Fibroblast of lung (primary cell): Measurements from ENCODE around the gene WBP2NL. TPM values are rescaled to one million over a fixed set of nuclear protein-coding genes. Genes with fewer than 3 reads are reported as not detected.

Source experiments
- DNase-seq, 2 donors: peaks; one replicate each; pipeline versions ENCODE4 v3.0.0 to v3.0.0-alpha.2; 2010; ENCODE audit warnings: low read depth in 2 of 2
- H2AFZ ChIP-seq: 2 replicates; pipeline ENCODE4 v1.5.1; 2012; ENCODE audit warnings: low read length, control low read depth, inconsistent platforms
- H3K27ac ChIP-seq: 2 replicates; pipeline ENCODE4 v1.5.1; 2011; ENCODE audit warnings: low read length, control low read depth; ENCODE audit not compliant: insufficient read depth
- H3K27me3 ChIP-seq: 2 replicates; pipeline ENCODE4 v1.5.1; 2011; ENCODE audit warnings: mild to moderate bottlenecking, low read length; ENCODE audit not compliant: control insufficient read depth, insufficient read depth
- H3K36me3 ChIP-seq: 2 replicates; pipeline ENCODE4 v1.5.1; 2011; ENCODE audit warnings: low read length; ENCODE audit not compliant: control insufficient read depth, insufficient read depth
- H3K4me1 ChIP-seq: 2 replicates; pipeline ENCODE4 v1.5.1; 2011; ENCODE audit warnings: low read length; ENCODE audit not compliant: control insufficient read depth, insufficient read depth; ENCODE audit errors: extremely low read depth
- H3K4me2 ChIP-seq: 2 replicates; pipeline ENCODE4 v1.5.1; 2011; ENCODE audit warnings: low read length, control low read depth; ENCODE audit not compliant: insufficient read depth; ENCODE audit errors: extremely low read depth
- H3K4me3 ChIP-seq, 4 experiments: fragments of 200-600 bp in 1 of 4; sonication (generic) in 1 of 4; replicated peaks in 1 of 4; 2 replicates each; pipeline ENCODE4 v1.5.1; 2011 to 2016; ENCODE audit warnings: low read length in 4 of 4, low read depth in 3 of 4, mild to moderate bottlenecking in 3 of 4, control low read depth in 2 of 4, inconsistent platforms in 1 of 4, mixed read lengths in 1 of 4; ENCODE audit not compliant: insufficient read depth in 1 of 4; ENCODE audit errors: control extremely low read depth in 1 of 4
- H3K79me2 ChIP-seq: 2 replicates; pipeline ENCODE4 v1.5.1; 2012; ENCODE audit warnings: mild to moderate bottlenecking, low read length, inconsistent platforms; ENCODE audit not compliant: control insufficient read depth, insufficient read depth
- H3K9ac ChIP-seq: 2 replicates; pipeline ENCODE4 v1.5.1; 2011; ENCODE audit warnings: mild to moderate bottlenecking, low read length, control low read depth; ENCODE audit not compliant: insufficient read depth
- H3K9me3 ChIP-seq: 2 replicates; pipeline ENCODE4 v1.5.1; 2012; ENCODE audit warnings: low read depth, low read length; ENCODE audit not compliant: control insufficient read depth, insufficient read depth
- H4K20me1 ChIP-seq: 2 replicates; pipeline ENCODE4 v1.5.1; 2011; ENCODE audit warnings: low read length; ENCODE audit not compliant: control insufficient read depth, insufficient read depth; ENCODE audit errors: extremely low read depth
- EZH2 ChIP-seq: IDR thresholded peaks from 2 replicates; pipeline ENCODE4 v1.5.1; 2012; ENCODE audit warnings: low read length, control low read depth, mild to moderate bottlenecking; ENCODE audit errors: missing control alignments
- polyA plus RNA-seq, 2 donors: library from polyadenylated mRNA; depleted of rRNA in 1 of 2; stranded (reverse) in 1 of 2; unstranded in 1 of 2; fragments of >200 nt; gene quantifications; 2 replicates each; pipeline ENCODE4 v1.2.1, GENCODE V29; 2011 to 2012; ENCODE audit warnings: missing spikeins in 1 of 2
- total RNA-seq: library from RNA; depleted of rRNA; stranded (reverse); fragments of >200 nt; gene quantifications from 2 replicates; pipeline ENCODE4 v1.2.1, GENCODE V29; 2014
- TF ChIP-seq, protein P1 (sequence below), 2 donors: IDR thresholded peaks in 1 of 2; conservative IDR thresholded peaks in 1 of 2; 1 replicate in 1 of 2; 2 replicates in 1 of 2; pipeline ENCODE4 v1.5.1; 2011 to 2012; ENCODE audit warnings: low read length in 2 of 2, control low read depth in 1 of 2, inconsistent platforms in 1 of 2, low read depth in 1 of 2, mild to moderate bottlenecking in 1 of 2

Gene WBP2NL
- total and polyA plus RNA-seq, 2 donors (not counting 1 experiment from before 2014, with no cell fraction given) = 0.10 to 1.8 TPM

DNA sequence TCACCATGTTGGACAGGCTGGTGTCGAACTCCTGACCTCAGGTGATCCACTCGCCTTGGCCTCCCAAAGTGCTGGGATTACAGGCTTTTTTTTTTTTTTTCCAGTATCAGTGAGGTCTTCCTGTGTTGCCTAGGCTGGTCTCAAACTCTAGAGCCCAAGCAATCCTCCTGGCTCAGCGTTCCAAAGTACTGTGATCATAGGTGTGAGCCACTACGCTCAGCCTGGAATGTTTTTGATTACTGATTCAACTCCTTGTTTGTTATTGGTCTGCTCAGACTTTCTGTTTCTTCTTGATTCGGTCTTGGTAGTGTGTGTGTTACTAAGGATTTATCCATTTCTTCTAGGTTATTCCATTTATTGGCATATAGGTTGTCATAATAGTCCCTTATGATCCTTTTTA, 40.7 kb downstream of the WBP2NL start:
- Histone ChIP-seq H2AFZ (no peak overlapping the region), H3K4me3 (no peak overlapping the region), H3K9ac (no peak overlapping the region), H3K27ac (no peak overlapping the region), H3K4me1 (no peaks in the 10 kb centered on the region), H3K79me2 (no peaks in the 10 kb centered on the region), H3K9me3 (no peaks in the 10 kb centered on the region), H4K20me1 (no peaks in the 10 kb centered on the region), H3K27me3 (no peaks in the 10 kb centered on the region), H3K4me2 (no peak overlapping the region), H3K36me3 (no peaks in the 10 kb centered on the region)
- TF ChIP-seq, protein P1, sequence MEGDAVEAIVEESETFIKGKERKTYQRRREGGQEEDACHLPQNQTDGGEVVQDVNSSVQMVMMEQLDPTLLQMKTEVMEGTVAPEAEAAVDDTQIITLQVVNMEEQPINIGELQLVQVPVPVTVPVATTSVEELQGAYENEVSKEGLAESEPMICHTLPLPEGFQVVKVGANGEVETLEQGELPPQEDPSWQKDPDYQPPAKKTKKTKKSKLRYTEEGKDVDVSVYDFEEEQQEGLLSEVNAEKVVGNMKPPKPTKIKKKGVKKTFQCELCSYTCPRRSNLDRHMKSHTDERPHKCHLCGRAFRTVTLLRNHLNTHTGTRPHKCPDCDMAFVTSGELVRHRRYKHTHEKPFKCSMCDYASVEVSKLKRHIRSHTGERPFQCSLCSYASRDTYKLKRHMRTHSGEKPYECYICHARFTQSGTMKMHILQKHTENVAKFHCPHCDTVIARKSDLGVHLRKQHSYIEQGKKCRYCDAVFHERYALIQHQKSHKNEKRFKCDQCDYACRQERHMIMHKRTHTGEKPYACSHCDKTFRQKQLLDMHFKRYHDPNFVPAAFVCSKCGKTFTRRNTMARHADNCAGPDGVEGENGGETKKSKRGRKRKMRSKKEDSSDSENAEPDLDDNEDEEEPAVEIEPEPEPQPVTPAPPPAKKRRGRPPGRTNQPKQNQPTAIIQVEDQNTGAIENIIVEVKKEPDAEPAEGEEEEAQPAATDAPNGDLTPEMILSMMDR (conservative IDR thresholded peaks at IDR 0.05 in 1 of 2, IDR thresholded peaks at IDR 0.05 in 1 of 2; ENCODE audit: low read depth in 1 of 2, low read length in 2 of 2) = no peak
- no peak for TF ChIP-seq EZH2
- no peak for DNase-seq

DNA sequence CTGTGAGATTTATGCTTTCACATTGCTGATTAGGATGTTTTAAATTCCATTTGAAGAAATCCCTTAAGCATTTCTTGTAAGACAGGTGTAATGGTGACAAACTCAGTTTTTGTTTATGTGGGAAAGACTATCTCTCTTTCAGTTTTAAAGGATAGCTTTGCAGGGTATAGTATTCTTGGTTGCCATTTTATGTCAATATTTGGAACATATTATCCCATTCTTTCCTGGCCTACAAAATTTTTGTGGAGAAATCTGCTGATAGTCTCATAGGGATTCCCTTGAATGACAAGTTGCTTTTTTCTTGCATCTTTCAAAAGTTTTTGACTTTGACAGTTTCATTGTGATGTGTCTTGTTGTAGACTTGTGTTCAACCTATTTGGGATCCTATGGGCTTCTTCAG, 43.2 kb downstream of the WBP2NL start:
- Histone ChIP-seq H3K36me3 (no peaks in the 10 kb centered on the region), H4K20me1 (no peaks in the 10 kb centered on the region), H2AFZ (no peak overlapping the region), H3K4me2 (no peak overlapping the region), H3K27me3 (no peaks in the 10 kb centered on the region), H3K9ac (no peak overlapping the region), H3K9me3 (no peaks in the 10 kb centered on the region), H3K27ac (no peak overlapping the region), H3K4me3 (no peak overlapping the region), H3K79me2 (no peaks in the 10 kb centered on the region), H3K4me1 (no peaks in the 10 kb centered on the region)
- no peak for DNase-seq
- no peak for TF ChIP-seq EZH2
- TF ChIP-seq, protein P1 (conservative IDR thresholded peaks at IDR 0.05 in 1 of 2, IDR thresholded peaks at IDR 0.05 in 1 of 2; ENCODE audit: low read depth in 1 of 2, low read length in 2 of 2) = no peak

DNA sequence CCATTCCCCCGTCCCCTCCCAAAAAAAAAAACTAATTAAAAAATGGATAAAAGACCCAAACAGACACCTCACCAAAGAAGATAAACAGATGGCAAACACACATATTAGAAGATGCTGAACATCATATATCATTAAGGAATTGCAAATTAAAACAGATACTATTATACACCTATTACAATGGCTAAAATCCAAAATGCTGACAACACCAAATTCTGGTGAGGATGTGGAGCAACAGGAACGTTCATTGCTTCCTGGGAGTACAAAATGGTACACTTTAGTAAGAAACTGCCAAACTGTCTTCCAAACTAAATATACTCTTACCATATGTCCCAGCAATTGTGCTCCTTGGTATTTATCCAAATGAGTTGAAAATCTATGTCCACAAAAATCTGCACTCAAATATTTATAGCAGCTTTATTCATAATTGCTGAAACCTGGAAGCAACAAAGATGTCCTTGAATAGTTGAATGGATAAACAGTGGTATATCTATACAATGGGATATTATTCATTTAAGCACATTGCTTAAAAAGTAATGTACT, 52.1 kb downstream of the WBP2NL start:
- Histone ChIP-seq H3K36me3 (no peaks in the 10 kb centered on the region), H3K4me1 (no peaks in the 10 kb centered on the region), H2AFZ (no peak overlapping the region), H3K4me3 (no peak overlapping the region), H3K9me3 (no peaks in the 10 kb centered on the region), H3K27me3 (no peaks in the 10 kb centered on the region), H4K20me1 (no peaks in the 10 kb centered on the region), H3K27ac (no peak overlapping the region), H3K4me2 (no peak overlapping the region), H3K9ac (no peak overlapping the region), H3K79me2 (no peaks in the 10 kb centered on the region)
- no peak for DNase-seq
- TF ChIP-seq, protein P1 (conservative IDR thresholded peaks at IDR 0.05 in 1 of 2, IDR thresholded peaks at IDR 0.05 in 1 of 2; ENCODE audit: low read depth in 1 of 2, low read length in 2 of 2) = no peak
- no peak for TF ChIP-seq EZH2
